IPS DF 19.7 (cell line): ENCODE data around the gene ZFPM1.

Source experiments
- DNase-seq: peaks from one replicate; pipeline ENCODE4 v3.0.0-alpha.2; 2013; ENCODE audit warnings: low read depth, low spot score

Gene ZFPM1

GRCh38 chr16:88433632-88434352 lies 19.3 kb upstream of the ZFPM1 start:
- no peak for DNase-seq

- DNase-seq: no peak
These were observed 18.8 kb upstream of the ZFPM1 start for GRCh38 chr16:88434353-88434690.

- DNase-seq: no peak
These were observed 18.3 kb upstream of the ZFPM1 start for GRCh38 chr16:88434746-88435145.

- DNase-seq: no peak
These were observed 17.4 kb upstream of the ZFPM1 start for GRCh38 chr16:88435437-88436355.

GRCh38 chr16:88436796-88437195 lies 16.3 kb upstream of the ZFPM1 start:
- DNase-seq: no peak

GRCh38 chr16:88437367-88437964 lies 15.6 kb upstream of the ZFPM1 start:
- no peak for DNase-seq

- DNase-seq: no peak
These were observed 14.8 kb upstream of the ZFPM1 start for GRCh38 chr16:88438084-88438870.

GRCh38 chr16:88439016-88439415 lies 14.1 kb upstream of the ZFPM1 start:
- no peak for DNase-seq

GRCh38 chr16:88439706-88440105 lies 13.4 kb upstream of the ZFPM1 start:
- DNase-seq: no peak

GRCh38 chr16:88440111-88440510 lies 13.0 kb upstream of the ZFPM1 start:
- no peak for DNase-seq

GRCh38 chr16:88440686-88441405 lies 12.2 kb upstream of the ZFPM1 start:
- DNase-seq: no peak

- no peak for DNase-seq
These were observed 11.6 kb upstream of the ZFPM1 start for GRCh38 chr16:88441460-88441859.

- no peak for DNase-seq
These were observed 10.7 kb upstream of the ZFPM1 start for GRCh38 chr16:88442383-88442726.

GRCh38 chr16:88442727-88443576 lies 10.1 kb upstream of the ZFPM1 start:
- no peak for DNase-seq

- no peak for DNase-seq
These were observed 8.1 kb upstream of the ZFPM1 start for GRCh38 chr16:88444826-88445582.

GRCh38 chr16:88445583-88445960 lies 7.5 kb upstream of the ZFPM1 start:
- no peak for DNase-seq

GRCh38 chr16:88446061-88446460 lies 7.0 kb upstream of the ZFPM1 start:
- no peak for DNase-seq

- DNase-seq: no peak
These were observed 6.3 kb upstream of the ZFPM1 start for GRCh38 chr16:88446736-88447135.

- no peak for DNase-seq
These were observed 5.2 kb upstream of the ZFPM1 start for GRCh38 chr16:88447881-88448280.
